HG03575 (cell line): ENCODE data around the gene NDUFV3.
"Not testable (repeated sequence)": the region's sequence is repeated elsewhere in the genome, so short reads cannot be mapped to it uniquely, and the experiment has no call there.

Experiments used
- ATAC-seq: cut with Tn5 transposase; IDR thresholded peaks from one replicate; pipeline ENCODE4 v1.9.1; 2021; ENCODE audit not compliant: unreplicated experiment, insufficient number of reproducible peaks, low FRiP score; ENCODE audit errors: extremely low read depth

The NDUFV3 gene

GRCh38 chr21:42892931-42893755, at the start of gene NDUFV3:
NDUFV3 (plus strand) TSS chr21:42893309; CDS start chr21:42893334, 25 bp downstream.
- ATAC-seq = peak; percentile 44

- ATAC-seq = no peak
These were observed 48.5 kb upstream of the NDUFV3 start for GRCh38 chr21:42844411-42845113.

- ATAC-seq = no peak
These were observed 47.7 kb upstream of the NDUFV3 start for GRCh38 chr21:42845296-42845965.

- ATAC-seq = no peak
These were observed 46.9 kb upstream of the NDUFV3 start for GRCh38 chr21:42846221-42846620.

- no peak for ATAC-seq
These were observed 45.9 kb upstream of the NDUFV3 start for GRCh38 chr21:42847051-42847707.

- ATAC-seq = no peak
These were observed 45.4 kb upstream of the NDUFV3 start for GRCh38 chr21:42847726-42848125.

- not testable (repeated sequence) for ATAC-seq
These were observed 44.8 kb upstream of the NDUFV3 start for GRCh38 chr21:42848144-42848931.

- no peak for ATAC-seq
These were observed 44.0 kb upstream of the NDUFV3 start for GRCh38 chr21:42848932-42849758.

- no peak for ATAC-seq
These were observed 43.2 kb upstream of the NDUFV3 start for GRCh38 chr21:42849759-42850412.

- no peak for ATAC-seq
These were observed 42.6 kb upstream of the NDUFV3 start for GRCh38 chr21:42850463-42850862.

GRCh38 chr21:42850866-42851391, 42.2 kb upstream of the NDUFV3 start:
- ATAC-seq = no peak

- no peak for ATAC-seq
These were observed 41.1 kb upstream of the NDUFV3 start for GRCh38 chr21:42851812-42852665.

GRCh38 chr21:42852925-42853570, 40.1 kb upstream of the NDUFV3 start:
- no peak for ATAC-seq

GRCh38 chr21:42853621-42854020, 39.5 kb upstream of the NDUFV3 start:
- ATAC-seq = no peak

GRCh38 chr21:42854246-42855010, 38.7 kb upstream of the NDUFV3 start:
- no peak for ATAC-seq
